Right atrium auricular region (tissue), 2 donors: Measurements from ENCODE around the gene MOK. TPM values are rescaled to one million over a fixed set of nuclear protein-coding genes. Genes with fewer than 3 reads are reported as not detected.
"Not testable (repeated sequence)": the region's sequence is repeated elsewhere in the genome, so short reads cannot be mapped to it uniquely, and the experiment has no call there.

ENCODE experiments used
- DNase-seq: peaks from one replicate; pipeline ENCODE4 v3.0.0-alpha.2; 2019; ENCODE audit warnings: low spot score
- H3K27ac ChIP-seq, 2 donors: fragments of 200-600 bp; sonication (generic); 1 replicate in 1 of 2; 2 replicates in 1 of 2; pipeline ENCODE4 v1.5.1; 2016 to 2019
- H3K27me3 ChIP-seq, 2 donors: fragments of 200-600 bp; sonication (generic); one replicate each; pipeline versions ENCODE4 v1.5.1 to v1.6.0; 2017 to 2019
- H3K36me3 ChIP-seq: fragments of 200-600 bp; sonication (generic); one replicate; pipeline ENCODE4 v1.5.1; 2016
- H3K4me1 ChIP-seq, 2 donors: fragments of 200-600 bp; sonication (generic); one replicate each; pipeline versions ENCODE4 v1.5.1 to v1.6.0; 2017 to 2019
- H3K4me3 ChIP-seq, 2 donors: fragments of 200-600 bp; sonication (generic); 1 replicate in 1 of 2; 2 replicates in 1 of 2; pipeline ENCODE4 v1.5.1; 2017 to 2019; ENCODE audit warnings: mild to moderate bottlenecking in 1 of 2, moderate library complexity in 1 of 2
- H3K9me3 ChIP-seq, 2 donors: fragments of 200-600 bp; sonication (generic); one replicate each; pipeline ENCODE4 v1.5.1; 2019
- CTCF ChIP-seq, 2 donors: fragments of 200-600 bp; sonication (generic); IDR thresholded peaks; one replicate each; pipeline ENCODE4 v1.5.1; 2019; ENCODE audit warnings: antibody characterized with exemption in 2 of 2
- total RNA-seq, 2 donors: library from RNA; depleted of rRNA; stranded (reverse); fragments of >200 nt; gene quantifications; one replicate each; pipeline ENCODE4 v1.1.0, GENCODE V29; 2016

MOK gene
- 10 to 100 TPM; 10.1 to 22.9 TPM for total RNA-seq

GRCh38 chr14:102304611-102305506, at the start of gene MOK:
Gene MOK (minus strand): TSS chr14:102305164. CDS start chr14:102304968, 196 bp downstream.
- H3K36me3 ChIP-seq = no peaks in the 10 kb centered on the region
- H3K27ac ChIP-seq = peak within 1 kb of the TSS; percentile 66
- H3K4me1 ChIP-seq = peaks cover 0 to 9% of the 10 kb centered on the region in 2 donors
- no peak for TF ChIP-seq CTCF (IDR thresholded peaks at IDR 0.05)
- H3K9me3 ChIP-seq = no peaks in the 10 kb centered on the region
- peak within 1 kb of the TSS; percentile 74 to 75 for H3K4me3 ChIP-seq
- DNase-seq = peak; percentile 98
- H3K27me3 ChIP-seq = no peaks in the 10 kb centered on the region

- no peak overlapping the region for H3K27ac ChIP-seq
- no peak overlapping the region for H3K4me3 ChIP-seq
- TF ChIP-seq CTCF (IDR thresholded peaks at IDR 0.05) = no peak
- H3K4me1 ChIP-seq = peaks cover 0 to 12% of the 10 kb centered on the region in 2 donors
- no peak for DNase-seq
- no peaks in the 10 kb centered on the region for H3K27me3 ChIP-seq
- H3K36me3 ChIP-seq = peaks cover 82% of the 10 kb centered on the region
- H3K9me3 ChIP-seq = no peaks in the 10 kb centered on the region
Observed at GRCh38 chr14:102353126-102353619, 48.2 kb upstream of the MOK start.

- Histone ChIP-seq H3K27me3 (no peaks in the 10 kb centered on the region), H3K9me3 (no peaks in the 10 kb centered on the region), H3K4me3 (no peak overlapping the region), H3K36me3 (peaks cover 81% of the 10 kb centered on the region), H3K4me1 (peaks cover 0 to 12% of the 10 kb centered on the region in 2 donors), H3K27ac (peak overlapping the region; percentile 7 to 9)
- no peak for TF ChIP-seq CTCF (IDR thresholded peaks at IDR 0.05)
- no peak for DNase-seq
Observed at GRCh38 chr14:102352213-102352612, 47.2 kb upstream of the MOK start.

- Histone ChIP-seq H3K27ac (peak overlapping the region; percentile 7 to 9), H3K4me1 (peaks cover 0 to 12% of the 10 kb centered on the region in 2 donors), H3K36me3 (peaks cover 81% of the 10 kb centered on the region)
- not testable (repeated sequence) for H3K27me3 ChIP-seq, H3K4me3 ChIP-seq, DNase-seq, H3K9me3 ChIP-seq
Observed at GRCh38 chr14:102351593-102351992, 46.6 kb upstream of the MOK start.

GRCh38 chr14:102351023-102351422, 46.1 kb upstream of the MOK start:
- TF ChIP-seq CTCF (IDR thresholded peaks at IDR 0.05) = no peak
- Histone ChIP-seq H3K27me3 (no peaks in the 10 kb centered on the region), H3K4me1 (peaks cover 0 to 12% of the 10 kb centered on the region in 2 donors), H3K4me3 (no peak overlapping the region), H3K36me3 (peaks cover 82% of the 10 kb centered on the region), H3K9me3 (no peaks in the 10 kb centered on the region), H3K27ac (peak overlapping the region; percentile 7 to 31)
- DNase-seq = no peak

- peaks cover 82% of the 10 kb centered on the region for H3K36me3 ChIP-seq
- H3K4me1 ChIP-seq = peaks cover 0 to 12% of the 10 kb centered on the region in 2 donors
- no peak overlapping the region for H3K27ac ChIP-seq
- H3K4me3 ChIP-seq = no peak overlapping the region
- no peaks in the 10 kb centered on the region for H3K9me3 ChIP-seq
- DNase-seq = no peak
- no peak for TF ChIP-seq CTCF (IDR thresholded peaks at IDR 0.05)
- no peaks in the 10 kb centered on the region for H3K27me3 ChIP-seq
Observed at GRCh38 chr14:102348376-102348775, 43.4 kb upstream of the MOK start.
